ENCODE measurements around the gene DDX19B. TPM values are rescaled to one million over a fixed set of nuclear protein-coding genes. Genes with fewer than 3 reads are reported as not detected.
"Not testable (repeated sequence)": the region's sequence is repeated elsewhere in the genome, so short reads cannot be mapped to it uniquely, and the experiment has no call there.

DDX19B gene
- total RNA-seq (2013) = 32.2 TPM
- 10 to 100 TPM; 29.2 to 33.0 (median 31.9) TPM for polyA plus RNA-seq
- polyA minus RNA-seq = 14.8 and 23.9 TPM in 2 replicates
- 2.6 to 14.4 (median 10.9) reads per million in 11 experiments for total RNA-seq

DNA sequence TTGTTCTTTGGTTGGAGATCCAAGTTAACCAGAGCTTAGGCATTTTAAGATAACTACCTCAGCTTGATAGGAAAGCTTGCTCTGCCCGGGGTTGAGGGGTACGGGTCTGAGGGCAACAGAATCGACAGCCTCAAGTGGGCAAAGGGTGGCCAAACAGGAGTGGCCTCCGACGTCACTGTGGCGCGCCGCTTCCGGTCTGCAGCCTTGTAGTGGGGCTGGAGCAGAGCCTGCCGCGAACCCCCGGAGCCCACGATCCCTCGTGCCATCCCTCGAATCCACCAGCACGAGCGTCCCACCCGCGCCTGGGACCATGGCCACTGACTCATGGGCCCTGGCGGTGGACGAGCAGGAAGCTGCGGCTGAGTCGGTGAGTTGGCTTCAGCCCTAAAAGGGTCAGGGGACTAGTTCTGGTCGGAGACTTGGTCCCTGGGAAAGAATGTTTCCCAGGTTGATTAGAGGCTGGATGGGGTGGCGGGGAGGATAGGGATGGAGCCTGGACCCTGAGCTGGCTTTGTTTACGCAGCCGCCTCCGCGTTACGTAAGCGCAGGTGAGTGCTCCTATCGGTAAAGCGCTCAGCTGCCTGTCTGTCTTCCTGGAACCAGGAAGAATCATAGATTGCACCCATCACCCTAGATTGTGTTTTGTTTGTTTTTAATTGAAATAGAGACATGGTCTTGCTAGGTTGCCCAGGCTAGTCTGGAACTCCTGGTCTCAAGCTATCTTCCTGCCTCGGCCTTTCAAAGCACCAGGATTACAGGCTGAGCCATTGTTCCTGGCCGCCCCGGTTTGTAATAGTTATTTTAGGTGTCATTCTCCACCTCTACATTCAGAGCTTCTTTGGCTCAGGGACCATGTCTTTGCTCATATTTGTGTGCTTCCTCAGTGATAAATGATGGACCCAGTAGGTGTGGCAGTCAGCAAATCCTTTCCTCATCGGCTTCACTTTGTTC lies at the start of gene DDX19B:
Gene DDX19B (plus strand): TSS at position 199 of the 951 bp plus-strand sequence. CDS start 112 bp downstream, at position 311.
- H3K36me3 Mint-ChIP-seq = peaks cover 14 to 23% of the 10 kb centered on the region in 2 donors
- Histone ChIP-seq H3K4me1 (ENCODE audit: control insufficient read depth in 1 of 2, insufficient read depth in 2 of 2, low read length in 2 of 2) (peaks cover 18 to 26% of the 10 kb centered on the region in 2 donors), H3K79me2 (ENCODE audit: insufficient read depth, low read length) (peaks cover 54% of the 10 kb centered on the region), H3K27ac (ENCODE audit: low read depth in 1 of 2, low read length in 2 of 2) (peak within 1 kb of the TSS; percentile 71 to 96), H3K9ac (ENCODE audit: insufficient read depth, low read length, poor library complexity, severe bottlenecking) (peak within 1 kb of the TSS; percentile 93), H3K4me2 (replicated peaks; ENCODE audit: extremely low read depth, low read length, poor library complexity, severe bottlenecking) (peak within 1 kb of the TSS; percentile 86), H2AFZ (ENCODE audit: insufficient read depth, low read depth, low read length, poor library complexity, severe bottlenecking) (peak within 1 kb of the TSS; percentile 94), H3K4me3 (replicated peaks in 1 of 3; ENCODE audit: low read depth in 2 of 3, low read length in 3 of 3) (peak within 1 kb of the TSS; percentile 64 to 94 (median 92)), H3K36me3 (replicated peaks in 1 of 2; ENCODE audit: control insufficient read depth in 1 of 2, insufficient read depth in 2 of 2, low read length in 2 of 2) (no peaks in the 10 kb centered on the region), H3K9me3 (replicated peaks in 1 of 2; ENCODE audit: control insufficient read depth in 1 of 2, insufficient read depth in 1 of 2, low read length in 2 of 2) (no peaks in the 10 kb centered on the region), H3K27me3 (ENCODE audit: control insufficient read depth in 2 of 2, insufficient read depth in 2 of 2, low read length in 2 of 2) (no peaks in the 10 kb centered on the region), H4K20me1 (ENCODE audit: insufficient read depth, low read length) (peaks cover 4% of the 10 kb centered on the region)
- peak within 1 kb of the TSS; percentile 91 to 97 for H3K4me3 Mint-ChIP-seq
- TF ChIP-seq, protein P1, sequence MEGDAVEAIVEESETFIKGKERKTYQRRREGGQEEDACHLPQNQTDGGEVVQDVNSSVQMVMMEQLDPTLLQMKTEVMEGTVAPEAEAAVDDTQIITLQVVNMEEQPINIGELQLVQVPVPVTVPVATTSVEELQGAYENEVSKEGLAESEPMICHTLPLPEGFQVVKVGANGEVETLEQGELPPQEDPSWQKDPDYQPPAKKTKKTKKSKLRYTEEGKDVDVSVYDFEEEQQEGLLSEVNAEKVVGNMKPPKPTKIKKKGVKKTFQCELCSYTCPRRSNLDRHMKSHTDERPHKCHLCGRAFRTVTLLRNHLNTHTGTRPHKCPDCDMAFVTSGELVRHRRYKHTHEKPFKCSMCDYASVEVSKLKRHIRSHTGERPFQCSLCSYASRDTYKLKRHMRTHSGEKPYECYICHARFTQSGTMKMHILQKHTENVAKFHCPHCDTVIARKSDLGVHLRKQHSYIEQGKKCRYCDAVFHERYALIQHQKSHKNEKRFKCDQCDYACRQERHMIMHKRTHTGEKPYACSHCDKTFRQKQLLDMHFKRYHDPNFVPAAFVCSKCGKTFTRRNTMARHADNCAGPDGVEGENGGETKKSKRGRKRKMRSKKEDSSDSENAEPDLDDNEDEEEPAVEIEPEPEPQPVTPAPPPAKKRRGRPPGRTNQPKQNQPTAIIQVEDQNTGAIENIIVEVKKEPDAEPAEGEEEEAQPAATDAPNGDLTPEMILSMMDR (IDR thresholded peaks at IDR 0.05) = no peak
- WGBS (ENCODE audit: insufficient coverage) = under 1% methylated on average over 33 of the region's 37 CpGs
- no peaks in the 10 kb centered on the region for H3K27me3 Mint-ChIP-seq (ENCODE audit: low read depth in 3 of 3)
- peaks cover 4 to 13% (median 8%) of the 10 kb centered on the region in 7 donors for H3K9me3 Mint-ChIP-seq
- peak; percentile 67 to 75 (median 71) for DNase-seq
- intact Hi-C loops (cut with micrococcal nuclease) = loop anchor here in 1 of 2 donors (10.0 kb wide), 1 partner anchor 46 kb away; the partner anchor contains the start of gene DDX19A
- peak within 1 kb of the TSS; percentile 89 to 96 (median 94) for H3K27ac Mint-ChIP-seq
- H3K4me1 Mint-ChIP-seq = peaks cover 32% of the 10 kb centered on the region

GRCh38 chr16:70249697-70250096 lies 49.3 kb upstream of the DDX19B start:
- H3K4me2 ChIP-seq (replicated peaks; ENCODE audit: extremely low read depth, low read length, poor library complexity, severe bottlenecking); H2AFZ ChIP-seq (ENCODE audit: insufficient read depth, low read depth, low read length, poor library complexity, severe bottlenecking); H3K4me3 ChIP-seq (replicated peaks in 1 of 3; ENCODE audit: low read depth in 2 of 3, low read length in 3 of 3); H3K9me3 ChIP-seq (replicated peaks in 1 of 2; ENCODE audit: control insufficient read depth in 1 of 2, insufficient read depth in 1 of 2, low read length in 2 of 2); intact Hi-C loops (cut with micrococcal nuclease); H3K27ac ChIP-seq (ENCODE audit: low read depth in 1 of 2, low read length in 2 of 2); H3K4me3 Mint-ChIP-seq; H3K9ac ChIP-seq (ENCODE audit: insufficient read depth, low read length, poor library complexity, severe bottlenecking); H3K27me3 ChIP-seq (ENCODE audit: control insufficient read depth in 2 of 2, insufficient read depth in 2 of 2, low read length in 2 of 2); DNase-seq; H3K27ac Mint-ChIP-seq; H3K36me3 ChIP-seq (replicated peaks in 1 of 2; ENCODE audit: control insufficient read depth in 1 of 2, insufficient read depth in 2 of 2, low read length in 2 of 2); H3K27me3 Mint-ChIP-seq (ENCODE audit: low read depth in 3 of 3); H3K9me3 Mint-ChIP-seq: not testable (repeated sequence)
- peaks cover 11 to 20% of the 10 kb centered on the region in 2 donors for H3K4me1 ChIP-seq (ENCODE audit: control insufficient read depth in 1 of 2, insufficient read depth in 2 of 2, low read length in 2 of 2)
- H3K36me3 Mint-ChIP-seq = peaks cover 10 to 29% of the 10 kb centered on the region in 2 donors
- H3K4me1 Mint-ChIP-seq = peaks cover 26% of the 10 kb centered on the region
- peaks cover 33% of the 10 kb centered on the region for H3K79me2 ChIP-seq (ENCODE audit: insufficient read depth, low read length)
- no CpG with 5 or more reads among the region's 4 CpGs for WGBS (ENCODE audit: insufficient coverage)
- peaks cover 16% of the 10 kb centered on the region for H4K20me1 ChIP-seq (ENCODE audit: insufficient read depth, low read length)
